Superior temporal gyrus (tissue), 1 donor: Measurements from ENCODE around the gene INF2.
"Not testable (repeated sequence)": the region's sequence is repeated elsewhere in the genome, so short reads cannot be mapped to it uniquely, and the experiment has no call there.

Experiments used
- DNase-seq: peaks from one replicate; pipeline ENCODE4 v3.0.0-alpha.2; 2016; ENCODE audit errors: extremely low spot score

The INF2 gene

DNA sequence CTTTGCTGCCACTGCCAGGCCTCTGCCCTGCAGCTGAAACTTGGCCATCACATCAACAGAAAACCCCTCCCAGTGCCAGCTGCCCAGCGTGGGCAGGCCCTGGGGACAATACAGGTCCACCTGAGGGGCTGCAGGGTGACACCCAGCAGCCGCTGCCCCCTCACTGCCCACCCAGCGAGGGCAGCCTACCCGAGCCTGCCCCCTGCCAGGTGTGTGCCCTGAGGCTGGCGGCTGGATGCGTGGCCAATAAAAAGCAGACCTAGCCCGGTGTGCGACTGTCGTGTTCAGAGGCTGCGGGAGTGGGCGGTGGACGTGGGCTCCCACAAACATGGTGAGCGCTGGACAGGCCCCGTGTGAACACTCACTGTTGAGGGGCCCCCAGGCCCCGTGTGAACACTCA lies 29.9 kb downstream of the INF2 start:
- DNase-seq = no peak

DNA sequence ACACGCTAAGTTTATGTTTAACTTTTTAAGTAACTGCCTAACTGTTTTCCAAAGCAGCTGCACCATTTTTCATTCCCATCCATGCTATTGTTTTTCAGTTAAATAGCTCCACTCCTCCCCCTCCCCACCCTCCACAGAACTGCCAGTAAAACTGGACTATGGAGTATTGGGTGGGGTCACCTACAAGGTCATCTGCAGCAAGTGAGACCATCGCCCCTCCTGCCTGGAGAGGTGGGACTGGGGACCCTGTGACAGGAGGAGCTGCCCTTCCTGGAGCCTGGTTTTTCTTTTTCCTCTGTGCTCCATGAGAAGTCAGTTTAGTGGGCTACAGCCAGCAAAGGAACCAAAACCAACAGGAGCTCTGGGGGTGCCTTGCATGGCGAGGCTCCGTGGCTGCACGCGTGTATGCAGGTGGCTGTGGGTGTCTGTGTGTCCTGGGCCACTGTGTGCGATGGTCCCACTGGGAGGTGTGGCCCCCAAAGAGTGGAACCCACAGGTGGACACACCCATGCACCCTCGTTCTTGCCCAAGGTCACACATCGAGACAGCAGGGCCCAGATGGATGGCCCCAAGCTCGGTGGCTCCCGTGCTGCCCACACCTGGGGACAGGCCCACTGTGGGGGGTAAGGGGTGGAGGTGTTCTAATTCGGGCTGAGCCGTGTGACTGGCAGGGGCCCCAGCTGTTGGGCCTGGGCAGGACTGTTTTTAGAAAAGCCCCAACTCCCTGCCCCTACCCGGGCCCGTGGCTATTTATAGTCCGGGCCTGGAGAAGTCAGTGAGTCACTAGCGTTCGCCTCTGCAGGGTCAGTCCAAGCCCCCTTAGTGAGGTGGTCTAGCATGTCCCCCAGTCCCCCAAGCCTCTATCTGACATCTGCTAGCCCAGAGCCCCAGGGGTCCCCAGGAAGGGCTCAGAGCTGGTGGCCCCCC lies 32.4 kb downstream of the INF2 start:
- no peak for DNase-seq

DNA sequence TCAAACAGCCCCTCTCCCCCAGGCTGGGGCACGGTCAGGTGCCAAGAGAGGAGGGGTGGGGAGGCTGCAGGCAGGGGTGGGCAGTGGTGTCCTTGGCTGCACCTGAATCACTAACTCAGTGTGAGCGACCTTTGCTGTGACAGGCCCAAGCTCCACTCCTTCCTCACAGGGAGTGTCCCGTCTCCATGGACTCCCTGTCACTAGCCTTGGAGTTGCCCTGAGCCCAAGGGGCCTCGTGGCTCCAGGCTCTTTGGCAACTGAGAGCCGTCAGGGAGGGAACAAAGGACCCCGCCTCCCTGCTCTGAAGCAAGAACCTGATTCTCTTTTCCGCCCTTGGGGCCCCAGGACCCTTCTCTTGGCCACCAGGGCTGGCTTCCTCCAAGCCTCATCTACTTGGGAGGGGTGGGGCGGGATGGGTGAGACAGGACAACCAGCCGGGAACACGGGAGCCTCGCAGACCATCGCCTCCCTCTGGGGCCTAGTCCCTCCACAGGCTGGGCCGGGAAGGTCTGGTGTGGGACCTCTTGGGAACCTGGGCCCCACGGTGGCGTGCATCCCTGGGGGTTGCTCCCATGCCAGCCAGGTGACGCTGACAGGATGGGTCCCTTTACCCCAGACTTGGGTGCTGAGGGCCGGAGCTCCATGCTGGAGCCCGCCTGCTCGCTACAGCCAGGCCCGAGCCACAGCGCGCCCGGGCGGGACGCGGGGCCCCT lies 33.7 kb downstream of the INF2 start:
- no peak for DNase-seq

DNA sequence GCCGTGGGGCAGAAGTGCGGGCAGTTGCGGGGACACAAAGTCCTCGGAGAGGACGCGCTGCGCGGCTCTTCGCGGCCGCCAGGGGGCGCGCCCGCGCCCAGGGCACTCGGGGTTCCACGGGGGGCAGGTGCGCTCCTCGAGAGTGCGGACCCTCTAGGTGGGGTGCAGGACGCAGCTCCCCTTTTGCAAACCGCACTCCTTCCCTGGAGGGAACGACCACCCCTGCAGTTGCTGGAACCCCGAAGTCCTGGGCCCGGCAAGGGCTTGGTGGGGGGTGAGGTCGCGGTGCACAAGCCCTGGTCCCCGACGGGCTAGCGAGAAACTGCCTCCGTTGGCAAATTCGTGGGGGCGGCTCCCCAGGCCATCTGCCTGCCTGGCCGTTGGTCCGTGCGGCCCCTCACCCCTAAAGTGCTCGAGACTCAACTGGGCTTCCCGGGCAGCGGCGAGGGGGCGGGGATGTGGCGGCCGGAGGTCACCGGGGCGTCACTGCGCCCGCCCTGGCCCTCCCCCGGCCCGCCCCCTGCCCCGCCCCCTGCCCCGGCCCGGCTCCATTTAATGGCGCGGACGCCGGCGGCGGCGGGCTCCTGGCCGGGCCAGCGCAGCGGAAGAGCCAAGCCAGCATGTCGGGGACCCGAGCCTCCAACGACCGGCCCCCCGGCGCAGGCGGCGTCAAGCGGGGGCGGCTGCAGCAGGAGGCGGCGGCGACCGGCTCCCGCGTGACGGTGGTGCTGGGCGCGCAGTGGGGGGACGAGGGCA lies 34.4 kb downstream of the INF2 start, which contains the start of gene ADSS1:
ADSS1 (plus strand) TSS at position 579 of the 756 bp plus-strand sequence; CDS start at position 621, 42 bp downstream.
- no peak for DNase-seq

DNA sequence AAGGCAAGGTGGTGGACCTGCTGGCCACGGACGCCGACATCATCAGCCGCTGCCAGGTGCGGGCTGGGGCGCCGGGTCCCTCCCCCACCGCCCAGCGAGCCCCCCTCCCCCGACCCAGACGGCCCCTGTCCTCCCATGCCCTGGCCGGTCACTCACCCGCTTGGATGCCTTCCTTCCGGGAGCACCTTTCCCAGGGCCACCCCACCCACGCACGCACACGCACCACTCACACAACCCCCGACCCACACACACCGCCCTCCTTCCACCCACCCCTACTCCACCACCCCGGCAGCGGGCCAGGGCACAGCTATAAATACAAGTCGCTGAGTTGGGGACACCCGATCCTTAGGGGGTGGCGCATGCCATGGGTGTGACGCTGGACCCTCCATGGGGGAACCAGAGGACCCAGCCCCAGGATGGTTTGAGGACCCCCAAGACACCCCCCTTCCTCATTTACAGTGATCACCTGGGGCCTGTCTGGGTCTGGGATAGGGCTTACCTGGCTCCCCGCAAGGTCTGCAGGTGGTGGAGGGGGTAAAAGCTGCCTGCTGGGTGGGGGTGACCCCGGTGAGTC lies 35.1 kb downstream of the INF2 start:
- DNase-seq = no peak

DNA sequence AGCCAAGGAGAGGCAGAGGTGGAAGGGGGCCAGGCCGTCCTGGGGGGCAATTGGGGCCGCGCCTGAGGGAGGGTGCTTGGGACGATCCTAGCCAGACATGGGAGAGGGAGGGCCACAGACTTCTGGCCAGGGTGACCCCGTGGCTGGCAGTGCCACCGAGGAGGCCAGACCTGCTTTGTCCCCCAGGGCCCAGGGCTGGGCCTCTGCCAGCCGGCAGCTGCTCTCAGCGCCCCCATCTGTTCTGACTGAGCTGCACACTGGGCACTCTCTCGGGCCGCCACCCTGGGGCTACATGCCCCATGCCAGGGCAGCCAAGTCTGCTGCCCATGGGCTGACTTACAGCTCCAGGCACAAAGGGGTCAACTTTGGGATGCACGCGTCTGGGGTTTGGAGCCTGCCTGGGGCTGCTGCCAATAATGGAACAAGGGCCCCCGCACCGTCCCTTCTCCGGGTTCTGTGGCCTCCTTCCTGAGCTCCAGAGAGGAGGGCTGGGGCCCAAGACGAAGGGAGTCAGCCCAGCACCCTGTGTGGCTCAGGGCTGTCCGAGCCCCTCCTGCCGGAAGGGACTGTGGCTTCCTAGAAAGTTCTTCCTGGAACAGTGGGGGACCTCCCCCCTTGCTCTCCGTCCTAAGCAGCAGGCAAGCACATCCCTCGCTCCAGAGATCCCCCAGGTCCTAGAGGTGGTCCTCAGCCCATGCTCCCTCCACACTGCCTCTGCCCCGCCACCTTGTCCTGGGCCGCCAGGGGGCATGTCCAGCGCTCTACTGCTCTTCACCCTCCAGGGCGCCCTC lies 35.8 kb downstream of the INF2 start:
- DNase-seq = no peak

DNA sequence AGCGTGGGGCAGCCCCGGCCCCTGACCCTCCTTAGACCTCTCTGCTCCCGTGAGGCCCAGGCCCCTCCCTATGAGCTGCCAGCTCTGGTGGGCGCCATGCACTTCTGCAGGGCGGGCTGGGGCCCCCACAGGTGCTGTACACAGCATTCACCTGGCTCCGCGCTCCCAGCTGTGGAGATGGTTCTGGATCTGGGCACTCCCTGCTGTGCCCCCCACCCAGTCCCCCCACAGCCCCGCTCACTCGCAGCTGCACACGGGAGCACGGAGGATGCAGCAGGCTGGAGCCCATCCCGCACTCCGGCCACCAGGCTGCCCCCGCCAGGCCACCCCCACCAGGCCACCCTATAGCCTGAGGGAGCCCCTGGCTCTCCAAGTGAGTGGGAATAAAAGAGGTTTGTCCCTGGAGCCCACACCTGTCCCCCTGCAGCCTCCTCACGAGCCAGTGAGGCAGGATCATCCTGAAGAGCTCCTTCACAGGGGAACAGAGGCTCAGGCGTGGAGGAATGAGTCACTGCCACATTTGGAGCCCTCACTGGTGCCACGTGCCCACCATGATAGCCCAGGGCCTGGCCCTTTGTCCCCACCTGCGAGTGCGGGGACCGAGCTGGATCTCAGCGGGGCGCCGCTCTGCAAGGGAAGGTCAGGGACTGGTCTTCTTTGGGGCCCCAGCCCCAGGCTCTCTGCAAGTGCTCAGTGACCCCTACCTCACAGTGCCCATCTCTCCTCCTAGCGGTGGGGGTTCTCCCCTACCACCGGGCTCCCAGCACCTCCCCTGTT lies 36.5 kb downstream of the INF2 start:
- DNase-seq = no peak

DNA sequence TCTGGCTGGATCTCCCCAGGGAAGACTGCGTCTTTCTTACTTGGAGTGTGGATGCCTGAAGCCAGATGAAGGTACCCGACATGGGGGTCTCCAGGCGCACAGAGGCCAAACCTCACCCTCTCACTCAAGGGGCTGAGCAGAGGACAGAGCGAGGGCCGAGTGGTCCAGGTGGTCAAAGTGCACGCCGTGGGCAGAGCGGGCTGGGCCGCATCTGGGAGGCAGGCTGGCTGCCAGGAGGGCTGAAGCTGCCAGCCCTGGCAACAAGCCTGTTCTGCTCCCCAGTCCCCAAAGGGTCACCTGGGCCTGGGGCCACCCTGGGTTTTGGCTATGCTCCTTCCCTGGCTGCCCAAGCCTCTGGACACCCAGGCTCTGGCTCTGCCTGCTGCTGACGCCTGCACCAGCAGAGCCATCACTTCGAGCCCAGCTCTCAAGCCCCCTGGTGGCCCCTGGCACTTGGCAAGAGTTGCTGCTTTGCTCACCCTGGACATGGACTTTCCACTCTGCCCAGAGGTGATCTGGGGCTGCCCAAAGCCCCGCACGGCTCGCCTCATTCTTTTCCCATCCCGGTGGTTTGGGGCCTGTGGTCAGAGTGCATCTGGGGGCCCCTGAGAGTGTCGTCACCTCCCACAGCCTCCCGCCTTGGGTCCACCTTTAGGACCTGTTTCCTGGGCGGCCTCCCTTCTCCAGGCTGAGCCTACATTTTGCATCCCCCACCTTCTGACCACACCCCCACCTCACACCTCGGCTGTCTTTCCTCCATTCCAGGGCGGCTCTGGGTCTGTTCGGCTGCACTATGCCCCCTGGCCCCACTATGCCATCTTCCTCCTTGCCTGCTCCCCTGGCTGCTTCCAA lies 37.4 kb downstream of the INF2 start:
- DNase-seq = no peak

DNA sequence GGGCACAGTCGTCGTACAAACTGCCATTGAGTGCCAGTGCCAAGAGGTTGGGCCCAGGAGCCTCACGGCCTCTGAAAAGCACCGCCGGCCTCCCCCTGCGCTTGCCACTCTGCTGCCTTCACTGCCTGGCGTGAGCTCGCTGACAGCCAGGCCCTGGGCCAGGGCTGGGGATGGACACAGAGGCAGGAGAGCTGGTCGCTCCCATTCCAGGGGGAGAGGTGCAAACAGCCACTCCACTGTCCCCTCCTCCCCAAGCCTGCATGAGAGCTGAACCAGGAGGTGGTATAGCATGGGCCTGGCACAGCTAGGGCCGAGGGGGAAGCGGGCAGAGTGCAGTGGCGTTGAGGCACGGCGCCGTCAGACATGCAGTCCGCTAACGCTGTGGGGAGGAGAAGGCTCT lies 39.2 kb downstream of the INF2 start:
- no peak for DNase-seq

DNA sequence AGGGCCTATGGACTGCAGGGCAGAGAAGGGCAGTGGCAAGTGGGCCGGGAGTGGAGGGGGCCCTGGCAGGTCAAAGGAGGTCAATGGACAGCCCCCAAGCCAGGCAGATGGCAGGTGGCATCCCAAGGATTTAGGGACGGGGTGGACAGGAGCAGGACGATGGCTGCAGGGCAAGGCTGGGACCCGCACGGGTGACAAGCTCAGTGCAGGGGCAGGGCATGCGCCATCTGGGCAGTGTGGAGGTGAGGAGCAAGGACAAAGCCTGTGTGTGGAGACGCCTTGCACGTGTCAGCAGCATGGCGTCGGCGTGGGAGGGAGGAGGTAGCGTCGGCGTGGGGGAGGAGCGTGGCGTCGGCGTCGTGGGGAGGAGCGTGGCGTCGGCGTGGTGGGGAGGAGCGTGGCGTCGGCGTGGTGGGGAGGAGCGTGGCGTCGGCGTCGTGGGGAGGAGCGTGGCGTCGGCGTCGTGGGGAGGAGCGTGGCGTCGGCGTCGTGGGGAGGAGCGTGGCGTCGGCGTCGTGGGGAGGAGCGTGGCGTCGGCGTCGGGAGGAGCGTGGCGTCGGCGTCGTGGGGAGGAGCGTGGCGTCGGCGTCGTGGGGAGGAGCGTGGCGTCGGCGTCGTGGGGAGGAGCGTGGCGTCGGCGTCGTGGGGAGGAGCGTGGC lies 39.9 kb downstream of the INF2 start:
- not testable (repeated sequence) for DNase-seq

DNA sequence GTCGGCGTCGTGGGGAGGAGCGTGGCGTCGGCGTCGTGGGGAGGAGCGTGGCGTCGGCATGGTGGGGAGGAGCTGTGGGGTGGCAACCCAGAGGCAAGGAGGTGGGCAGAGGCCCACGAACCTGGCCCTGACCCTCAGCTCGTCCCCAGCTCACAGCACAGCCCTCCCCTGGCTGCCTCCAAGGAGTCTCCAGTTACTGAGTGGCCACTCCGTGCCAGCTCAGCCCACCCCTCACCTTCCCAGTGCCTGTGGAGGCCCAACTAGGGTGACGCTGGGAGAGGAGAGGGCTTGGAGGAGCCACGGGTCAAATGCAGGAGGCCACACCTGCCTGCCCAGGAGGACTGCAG lies 40.4 kb downstream of the INF2 start:
- DNase-seq = no peak

DNA sequence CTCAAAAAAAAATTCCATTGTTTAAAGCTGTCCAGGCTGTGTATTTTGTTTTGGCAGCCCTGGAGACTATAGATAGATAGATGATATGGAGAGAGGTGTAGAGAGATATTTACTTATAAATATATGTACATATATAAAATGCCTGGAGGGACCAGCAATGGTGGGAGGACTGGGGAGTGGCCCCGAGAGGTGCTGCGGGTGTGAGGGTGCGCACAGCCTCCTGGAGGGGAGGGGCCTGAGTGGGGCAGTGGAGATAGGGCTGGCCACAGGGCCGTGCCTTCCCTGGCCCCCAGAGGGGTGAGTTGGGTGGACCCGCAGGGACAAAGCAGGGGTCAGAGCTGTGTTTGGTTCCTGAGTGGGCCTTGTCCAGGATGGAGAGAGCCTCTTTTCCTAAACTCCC lies 41.1 kb downstream of the INF2 start:
- DNase-seq = no peak

DNA sequence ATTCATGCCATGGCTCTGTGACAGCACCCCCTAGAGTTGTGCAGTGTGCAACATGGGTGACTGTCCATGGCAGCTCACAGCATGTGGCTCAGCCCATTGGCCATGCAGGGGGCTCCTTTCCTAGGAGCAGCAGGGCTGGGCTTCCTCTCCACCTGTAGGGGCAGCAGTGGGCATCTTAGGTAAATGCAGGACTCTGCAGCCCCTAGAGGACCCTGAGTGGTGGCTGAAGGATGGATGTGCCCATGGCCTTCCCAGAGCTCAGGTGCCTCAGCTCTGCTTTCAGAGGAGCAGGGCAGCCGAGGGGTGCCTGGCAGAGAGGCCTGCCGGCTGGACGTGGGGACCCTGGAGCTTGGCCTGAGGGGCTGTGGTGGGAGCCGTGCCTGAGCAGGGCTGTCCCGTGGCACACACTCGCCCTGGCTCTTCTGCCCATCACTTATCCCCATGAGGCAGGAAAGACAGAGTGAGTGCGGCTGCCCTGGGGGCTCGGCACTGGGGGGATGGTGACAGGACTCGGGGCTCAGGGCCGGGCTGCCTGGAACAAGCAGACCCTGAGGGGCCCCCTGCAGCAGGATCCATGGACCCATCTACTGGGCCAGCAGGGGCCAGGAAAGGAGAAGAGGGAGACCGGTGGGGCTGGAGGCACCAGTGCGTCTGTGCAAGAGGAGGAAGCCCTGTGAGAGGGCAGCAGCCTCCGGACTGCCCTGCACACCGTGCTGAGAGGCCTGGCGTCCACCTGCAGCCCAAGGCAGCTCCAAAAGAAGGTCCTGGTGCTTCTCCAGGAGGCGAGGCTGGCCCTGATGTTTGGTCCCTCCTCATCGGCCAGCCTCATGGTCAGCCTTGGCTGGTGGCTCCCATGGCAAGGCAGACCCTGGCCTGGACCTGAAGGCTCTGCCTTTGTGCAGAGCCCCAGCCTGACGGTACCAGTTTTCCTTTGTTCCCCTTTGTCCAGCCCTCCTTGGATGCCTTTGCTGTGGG lies 42.2 kb downstream of the INF2 start:
- DNase-seq = no peak

DNA sequence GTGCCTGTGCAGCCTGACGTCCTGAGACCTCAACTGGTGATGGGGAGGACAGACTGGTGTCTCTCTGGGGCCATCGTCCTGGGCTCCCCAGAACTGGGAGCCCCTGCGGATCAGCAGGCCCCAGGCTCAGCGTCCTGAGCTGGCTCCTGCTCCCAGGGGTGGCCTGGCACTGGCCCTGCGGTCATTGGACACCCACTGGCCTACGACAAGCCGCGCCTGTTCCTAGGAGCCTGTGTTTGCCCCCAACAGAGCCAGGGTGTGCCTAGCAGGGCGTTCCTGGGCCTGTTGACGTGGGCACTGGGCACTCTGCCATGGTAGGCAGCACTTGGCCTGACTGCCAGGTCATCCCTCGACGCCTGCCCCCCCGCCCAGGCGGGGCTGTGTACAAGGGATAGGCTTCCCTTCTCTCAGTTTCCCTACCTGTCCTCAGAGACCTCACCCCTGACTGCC lies 43.0 kb downstream of the INF2 start:
- no peak for DNase-seq

DNA sequence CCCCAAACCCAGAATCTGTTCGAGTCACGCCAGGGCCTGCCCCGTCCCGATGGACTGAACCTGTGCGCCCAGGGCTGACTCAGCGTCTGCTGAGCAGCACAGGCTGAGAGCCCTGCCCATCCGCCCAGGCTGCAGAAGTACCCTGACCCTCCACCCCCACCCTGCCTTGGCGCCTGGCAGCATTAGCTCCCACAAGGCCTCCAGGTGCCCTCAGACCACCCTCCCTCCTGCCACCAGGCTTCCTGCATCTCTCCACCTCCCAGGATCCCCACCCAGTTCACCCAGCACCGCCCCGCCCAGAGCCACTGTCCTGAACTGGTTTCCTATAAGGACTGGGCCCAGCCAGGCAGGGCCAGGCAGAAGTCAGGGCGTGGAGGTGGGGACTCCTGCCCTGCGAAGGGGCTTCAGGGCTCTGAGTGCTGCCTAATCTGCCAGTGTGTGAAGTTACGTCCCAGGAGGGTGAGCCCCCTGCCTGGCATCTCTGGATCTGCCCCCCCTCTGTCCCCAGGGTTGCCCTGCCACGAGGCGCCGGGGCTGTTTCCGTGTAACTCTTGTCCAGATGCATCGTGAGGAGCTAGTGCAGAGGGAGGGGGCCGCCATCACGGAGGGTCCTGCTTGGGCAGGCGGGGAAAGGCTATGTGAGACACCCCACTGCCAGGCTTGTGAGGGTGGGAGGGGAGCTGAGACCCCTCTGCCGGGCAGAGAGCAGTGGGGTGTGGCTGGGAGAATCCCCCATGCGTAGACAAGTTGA lies 43.7 kb downstream of the INF2 start:
- DNase-seq = no peak

DNA sequence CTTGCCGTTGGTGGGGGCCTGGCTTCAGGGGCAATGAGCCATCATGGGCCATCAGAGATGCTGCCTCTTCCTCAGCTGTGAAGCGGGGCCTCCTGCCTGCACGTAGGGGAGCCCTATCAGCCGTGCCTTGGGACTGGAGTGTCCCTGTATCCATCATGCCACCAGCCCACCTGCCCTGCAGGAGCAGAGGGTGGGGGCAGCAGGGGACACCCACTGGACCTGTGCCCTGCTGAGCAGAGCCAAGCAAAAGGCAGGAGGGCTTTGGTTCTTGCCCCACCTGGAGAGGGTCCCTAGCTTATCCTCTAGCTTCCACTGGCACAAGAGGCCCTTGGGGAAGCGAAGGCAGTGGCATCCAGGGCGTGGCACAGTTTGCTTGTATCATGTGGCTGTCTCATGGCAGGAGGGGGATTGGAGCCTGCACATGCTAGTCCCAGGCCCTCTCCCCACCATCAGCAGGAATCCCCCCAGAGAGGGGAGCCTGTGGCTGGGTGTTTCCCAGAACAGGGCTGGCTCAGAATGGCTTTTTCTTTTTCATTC lies 44.7 kb downstream of the INF2 start:
- no peak for DNase-seq

DNA sequence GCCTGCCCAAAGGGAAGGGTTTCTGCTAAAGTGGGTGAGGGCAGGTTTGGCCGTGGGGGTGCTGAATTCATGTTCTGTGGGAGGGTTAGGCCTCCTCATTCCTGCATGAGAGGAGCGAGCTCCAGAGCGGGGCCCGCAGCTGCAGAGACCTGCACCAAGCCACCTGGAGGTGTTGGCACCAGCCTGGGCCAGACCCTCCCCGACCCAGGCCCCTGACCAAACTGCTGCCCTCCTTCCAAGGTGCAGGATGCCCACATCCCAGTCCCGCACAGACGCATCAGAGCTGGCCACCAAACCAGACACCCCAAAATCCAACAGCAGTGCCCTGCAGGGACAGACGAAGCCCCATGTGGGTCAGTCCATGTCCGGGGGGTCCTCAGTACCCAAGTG lies 45.2 kb downstream of the INF2 start:
- no peak for DNase-seq
